CD4-positive, alpha-beta T cell (primary cell): ENCODE results near the gene ZC3H13. TPM values are rescaled to one million over a fixed set of nuclear protein-coding genes. Genes with fewer than 3 reads are reported as not detected.

Experiments
- ATAC-seq: fragments of 200-7000 bp; cut with Tn5 transposase; one replicate; pipeline ENCODE4 v1.10.0; 2022; ENCODE audit warnings: mild to moderate bottlenecking; ENCODE audit not compliant: poor library complexity
- CTCF ChIA-PET: fragments of 350-600 bp; sonication (Branson Sonifier 250); formaldehyde crosslinking; loops from one replicate; lab custom pipeline; 2021; ENCODE audit warnings: antibody characterized with exemption, inconsistent platforms; lab: Charles Lee
- POLR2A ChIA-PET: fragments of 350-600 bp; sonication (Branson Sonifier 250); formaldehyde crosslinking; loops from one replicate; lab custom pipeline; 2021; ENCODE audit warnings: antibody characterized with exemption, inconsistent platforms; lab: Charles Lee
- DNase-seq, 14 experiments: peaks; one replicate each; pipeline ENCODE4 v3.0.0-alpha.2; 2013 to 2020; ENCODE audit warnings: mixed read lengths in 2 of 14
- H3K27ac ChIP-seq, 2 donors: one replicate each; pipeline versions ENCODE4 v1.5.1 to v1.7.0; 2013; ENCODE audit warnings: low read length in 2 of 2, low read depth in 1 of 2, mild to moderate bottlenecking in 1 of 2
- H3K27me3 ChIP-seq, 2 experiments: 1 replicate in 1 of 2; 2 replicates in 1 of 2; pipeline versions ENCODE4 v1.6.1 to v1.7.0; 2013; ENCODE audit warnings: low read length in 2 of 2, control low read depth in 1 of 2, mild to moderate bottlenecking in 1 of 2, moderate library complexity in 1 of 2; ENCODE audit not compliant: insufficient read depth in 2 of 2, control insufficient read depth in 1 of 2
- H3K36me3 ChIP-seq: one replicate; pipeline ENCODE4 v1.6.1; 2013; ENCODE audit warnings: low read length, control low read depth; ENCODE audit not compliant: insufficient read depth
- H3K4me1 ChIP-seq: one replicate; pipeline ENCODE4 v1.6.1; 2013; ENCODE audit warnings: low read length, control low read depth; ENCODE audit not compliant: insufficient read depth
- H3K4me3 ChIP-seq: one replicate; pipeline ENCODE4 v1.5.1; 2013; ENCODE audit warnings: mild to moderate bottlenecking, low read length, moderate library complexity
- H3K9me3 ChIP-seq, 2 experiments: 1 replicate in 1 of 2; 2 replicates in 1 of 2; pipeline versions ENCODE4 v1.6.1 to v1.7.0; 2013; ENCODE audit warnings: low read length in 2 of 2, mild to moderate bottlenecking in 2 of 2, control low read depth in 1 of 2, moderate library complexity in 1 of 2; ENCODE audit not compliant: control insufficient read depth in 1 of 2, insufficient read depth in 1 of 2
- H3K27ac Mint-ChIP-seq: one replicate; pipeline ENCODE4 v1.8.0; 2020; ENCODE audit warnings: mixed read lengths
- H3K27me3 Mint-ChIP-seq: one replicate; pipeline ENCODE4 v1.8.0; 2021; ENCODE audit warnings: mixed read lengths
- H3K36me3 Mint-ChIP-seq: one replicate; pipeline ENCODE4 v1.8.0; 2021; ENCODE audit warnings: low read depth, mixed read lengths
- H3K4me1 Mint-ChIP-seq: one replicate; pipeline ENCODE4 v1.8.0; 2021; ENCODE audit warnings: low read depth, mixed read lengths
- H3K4me3 Mint-ChIP-seq: one replicate; pipeline ENCODE4 v1.8.0; 2020; ENCODE audit warnings: mild to moderate bottlenecking, mixed read lengths
- H3K9me3 Mint-ChIP-seq: one replicate; pipeline ENCODE4 v1.8.0; 2020; ENCODE audit warnings: mixed read lengths
- CTCF ChIP-seq: fragments of 200-600 bp; IDR thresholded peaks from one replicate; pipeline ENCODE4 v1.8.0; 2022; ENCODE audit warnings: antibody characterized with exemption, mild to moderate bottlenecking
- intact Hi-C, 2 experiments: fragments of 100-400 bp; cut with DNase I in 1 of 2; cut with micrococcal nuclease in 1 of 2; formaldehyde crosslinking; loops; one replicate each; pipeline versions ENCODE4 v1.15.1 to v1.9.0; 2023 to 2025; cut with DNase I, micrococcal nuclease
- total RNA-seq, 174 experiments: library from RNA in 2 of 174; stranded (reverse) in 2 of 174; gene quantifications; one replicate each; pipeline ENCODE4 v1.2.3 and lab custom pipeline; 2021 to 2026

The ZC3H13 gene
- total RNA-seq, 2 experiments from 2014 or later, result 36.5 to 43.8 TPM

GRCh38 chr13:46077265-46077664 is 24.7 kb upstream of the ZC3H13 start:
- Histone ChIP-seq H3K27me3 (no peaks in the 10 kb centered on the region), H3K4me1 (no peaks in the 10 kb centered on the region), H3K27ac (no peak overlapping the region), H3K9me3 (no peaks in the 10 kb centered on the region), H3K4me3 (no peak overlapping the region), H3K36me3 (no peaks in the 10 kb centered on the region)
- CTCF ChIA-PET, result no interaction called here
- no peaks in the 10 kb centered on the region for H3K36me3 Mint-ChIP-seq
- H3K4me3 Mint-ChIP-seq, result no peak overlapping the region
- DNase-seq (no peak), ATAC-seq (no peak)
- TF ChIP-seq CTCF, result no peak
- peaks cover 13% of the 10 kb centered on the region for H3K4me1 Mint-ChIP-seq
- POLR2A ChIA-PET, result no interaction called here
- H3K9me3 Mint-ChIP-seq, result peaks cover 2% of the 10 kb centered on the region
- no peaks in the 10 kb centered on the region for H3K27me3 Mint-ChIP-seq
- H3K27ac Mint-ChIP-seq, result no peak overlapping the region
- intact Hi-C loops, result no loop called here

GRCh38 chr13:46076827-46077226 is 24.3 kb upstream of the ZC3H13 start:
- H3K27ac ChIP-seq, result no peak overlapping the region
- no peak overlapping the region for H3K4me3 Mint-ChIP-seq
- H3K4me1 ChIP-seq, result no peaks in the 10 kb centered on the region
- ATAC-seq, result no peak
- ChIA-PET CTCF (no interaction called here), POLR2A (no interaction called here)
- H3K9me3 Mint-ChIP-seq, result peaks cover 2% of the 10 kb centered on the region
- no peaks in the 10 kb centered on the region for H3K27me3 Mint-ChIP-seq
- no peak overlapping the region for H3K4me3 ChIP-seq
- intact Hi-C loops, result no loop called here
- no peaks in the 10 kb centered on the region for H3K36me3 Mint-ChIP-seq
- no peaks in the 10 kb centered on the region for H3K36me3 ChIP-seq
- H3K4me1 Mint-ChIP-seq, result peaks cover 13% of the 10 kb centered on the region
- H3K27me3 ChIP-seq, result no peaks in the 10 kb centered on the region
- no peak for TF ChIP-seq CTCF
- H3K27ac Mint-ChIP-seq, result no peak overlapping the region
- no peak for DNase-seq
- no peaks in the 10 kb centered on the region for H3K9me3 ChIP-seq

GRCh38 chr13:46075811-46076210 is 23.3 kb upstream of the ZC3H13 start:
- TF ChIP-seq CTCF, result no peak
- Mint-ChIP-seq H3K27me3 (no peaks in the 10 kb centered on the region), H3K36me3 (no peaks in the 10 kb centered on the region), H3K4me1 (peaks cover 13% of the 10 kb centered on the region), H3K4me3 (no peak overlapping the region), H3K9me3 (peaks cover 2% of the 10 kb centered on the region), H3K27ac (no peak overlapping the region)
- DNase-seq (no peak), ATAC-seq (no peak)
- intact Hi-C loops, result no loop called here
- no peaks in the 10 kb centered on the region for H3K36me3 ChIP-seq
- H3K4me1 ChIP-seq, result no peaks in the 10 kb centered on the region
- CTCF ChIA-PET, result no interaction called here
- H3K27ac ChIP-seq, result no peak overlapping the region
- POLR2A ChIA-PET, result no interaction called here
- no peaks in the 10 kb centered on the region for H3K27me3 ChIP-seq
- no peaks in the 10 kb centered on the region for H3K9me3 ChIP-seq
- no peak overlapping the region for H3K4me3 ChIP-seq
